Parathyroid adenoma (tissue), 2 donors: ENCODE data around the gene ABCD1.
"Not testable (repeated sequence)": the region's sequence is repeated elsewhere in the genome, so short reads cannot be mapped to it uniquely, and the experiment has no call there.

Source experiments
- H2AFZ ChIP-seq: fragments of 300-600 bp; sonication (generic); one replicate; pipeline ENCODE4 v1.7.0; 2017; ENCODE audit warnings: antibody characterized with exemption, mild to moderate bottlenecking
- H3K27ac ChIP-seq: fragments of 300-600 bp; sonication (generic); one replicate; pipeline ENCODE4 v1.7.0; 2017
- H3K27me3 ChIP-seq: fragments of 300-600 bp; sonication (generic); one replicate; pipeline ENCODE4 v1.7.0; 2017; ENCODE audit warnings: low read length; ENCODE audit not compliant: control insufficient read depth, insufficient read depth
- H3K36me3 ChIP-seq: fragments of 300-600 bp; sonication (generic); one replicate; pipeline ENCODE4 v1.7.0; 2017; ENCODE audit warnings: low read length; ENCODE audit not compliant: control insufficient read depth, insufficient read depth
- H3K4me1 ChIP-seq: fragments of 300-600 bp; sonication (generic); one replicate; pipeline ENCODE4 v1.7.0; 2017; ENCODE audit warnings: control low read depth
- H3K4me2 ChIP-seq: fragments of 300-600 bp; sonication (generic); one replicate; pipeline ENCODE4 v1.7.0; 2017; ENCODE audit warnings: low read length
- H3K4me3 ChIP-seq: fragments of 300-600 bp; sonication (generic); one replicate; pipeline ENCODE4 v1.7.0; 2017; ENCODE audit warnings: low read depth, low read length
- H3K79me2 ChIP-seq: fragments of 300-600 bp; sonication (generic); one replicate; pipeline ENCODE4 v1.7.0; 2017; ENCODE audit warnings: control low read depth
- H3K9ac ChIP-seq: fragments of 300-600 bp; sonication (generic); one replicate; pipeline ENCODE4 v1.7.0; 2017; ENCODE audit warnings: mild to moderate bottlenecking
- H3K9me3 ChIP-seq: fragments of 300-600 bp; sonication (generic); one replicate; pipeline ENCODE4 v1.7.0; 2017; ENCODE audit warnings: low read length; ENCODE audit not compliant: control insufficient read depth
- CTCF ChIP-seq: fragments of 300-600 bp; sonication (generic); IDR thresholded peaks from one replicate; pipeline ENCODE4 v1.7.0; 2017; ENCODE audit warnings: antibody characterized with exemption, mild to moderate bottlenecking
- donor health status: primary hyperparathyroidism.

Gene ABCD1

GRCh38 chrX:153728951-153729631 lies 4.4 kb downstream of the ABCD1 start:
- H3K4me1 ChIP-seq, result peaks cover 8% of the 10 kb centered on the region
- H3K27ac ChIP-seq, result no peak overlapping the region
- no peak overlapping the region for H3K9ac ChIP-seq
- no peak overlapping the region for H3K4me2 ChIP-seq
- H2AFZ ChIP-seq, result no peak overlapping the region
- H3K9me3 ChIP-seq, result no peaks in the 10 kb centered on the region
- H3K79me2 ChIP-seq, result no peaks in the 10 kb centered on the region
- H3K4me3 ChIP-seq, result no peak overlapping the region
- no peaks in the 10 kb centered on the region for H3K36me3 ChIP-seq
- H3K27me3 ChIP-seq, result no peaks in the 10 kb centered on the region
- no peak for TF ChIP-seq CTCF

- not testable (repeated sequence) for H3K36me3 ChIP-seq, H3K9ac ChIP-seq, H3K79me2 ChIP-seq, H3K4me2 ChIP-seq, H3K4me1 ChIP-seq, H3K27ac ChIP-seq, H3K4me3 ChIP-seq, H2AFZ ChIP-seq, H3K9me3 ChIP-seq, H3K27me3 ChIP-seq
Measured at GRCh38 chrX:153730115-153730514, 5.5 kb downstream of the ABCD1 start.

GRCh38 chrX:153731117-153731844 lies 6.6 kb downstream of the ABCD1 start:
- TF ChIP-seq CTCF, result no peak
- no peak overlapping the region for H3K4me2 ChIP-seq
- H3K4me1 ChIP-seq, result peaks cover 8% of the 10 kb centered on the region
- no peak overlapping the region for H3K27ac ChIP-seq
- no peak overlapping the region for H3K4me3 ChIP-seq
- H3K27me3 ChIP-seq, result no peaks in the 10 kb centered on the region
- H3K9me3 ChIP-seq, result no peaks in the 10 kb centered on the region
- H3K36me3 ChIP-seq, result no peaks in the 10 kb centered on the region
- H3K79me2 ChIP-seq, result no peaks in the 10 kb centered on the region
- H3K9ac ChIP-seq, result no peak overlapping the region
- no peak overlapping the region for H2AFZ ChIP-seq

GRCh38 chrX:153731845-153732215 lies 7.2 kb downstream of the ABCD1 start:
- Histone ChIP-seq H3K4me1 (peaks cover 8% of the 10 kb centered on the region), H3K9ac (no peak overlapping the region), H3K27me3 (no peaks in the 10 kb centered on the region), H2AFZ (no peak overlapping the region), H3K4me3 (no peak overlapping the region), H3K4me2 (no peak overlapping the region), H3K9me3 (no peaks in the 10 kb centered on the region), H3K27ac (no peak overlapping the region), H3K36me3 (no peaks in the 10 kb centered on the region), H3K79me2 (no peaks in the 10 kb centered on the region)
- TF ChIP-seq CTCF, result no peak

GRCh38 chrX:153732401-153732800 lies 7.7 kb downstream of the ABCD1 start:
- Histone ChIP-seq H3K27ac (no peak overlapping the region), H3K36me3 (no peaks in the 10 kb centered on the region), H3K79me2 (no peaks in the 10 kb centered on the region), H3K9me3 (no peaks in the 10 kb centered on the region), H3K9ac (no peak overlapping the region), H3K4me3 (no peak overlapping the region), H2AFZ (no peak overlapping the region), H3K4me1 (peaks cover 3% of the 10 kb centered on the region), H3K4me2 (no peak overlapping the region), H3K27me3 (no peaks in the 10 kb centered on the region)
- TF ChIP-seq CTCF, result no peak
